Small intestine (tissue), 7 donors: ENCODE measurements around the gene PFKFB3. TPM values are rescaled to one million over a fixed set of nuclear protein-coding genes. Genes with fewer than 3 reads are reported as not detected.
A peak's percentile ranks its signal among the peaks of the same experiment; 100 is the strongest.

Source experiments
- DNase-seq, 2 donors: peaks; one replicate each; pipeline versions ENCODE4 v3.0.0 to v3.0.0-alpha.2; 2013
- FAIRE-seq: peaks from 2 replicates; lab custom pipeline; 2012; peaks lifted over from hg19 to GRCh38; lab: Jason Lieb, UNC
- H3K27ac ChIP-seq, 3 donors: one replicate each; pipeline ENCODE4 v1.5.1; 2013; ENCODE audit warnings: low read length in 2 of 3, mild to moderate bottlenecking in 2 of 3, control low read depth in 1 of 3, inconsistent platforms in 1 of 3, low read depth in 1 of 3, moderate library complexity in 1 of 3
- H3K27me3 ChIP-seq, 3 donors: one replicate each; pipeline ENCODE4 v1.6.1; 2013; ENCODE audit warnings: low read length in 3 of 3, inconsistent platforms in 1 of 3; ENCODE audit not compliant: control insufficient read depth in 3 of 3, insufficient read depth in 3 of 3
- H3K36me3 ChIP-seq, 3 donors: one replicate each; pipeline ENCODE4 v1.6.1; 2013; ENCODE audit warnings: low read length in 3 of 3, inconsistent platforms in 1 of 3, low read depth in 1 of 3, mild to moderate bottlenecking in 1 of 3, moderate library complexity in 1 of 3; ENCODE audit not compliant: control insufficient read depth in 3 of 3, insufficient read depth in 2 of 3
- H3K4me1 ChIP-seq, 3 donors: one replicate each; pipeline ENCODE4 v1.6.1; 2013; ENCODE audit warnings: low read length in 2 of 3, inconsistent platforms in 1 of 3, low read depth in 1 of 3, mild to moderate bottlenecking in 1 of 3, moderate library complexity in 1 of 3; ENCODE audit not compliant: control insufficient read depth in 3 of 3, insufficient read depth in 2 of 3
- H3K4me3 ChIP-seq, 3 donors: one replicate each; pipeline ENCODE4 v1.5.1; 2013; ENCODE audit warnings: low read length in 3 of 3, control low read depth in 1 of 3, inconsistent platforms in 1 of 3, low read depth in 1 of 3, mild to moderate bottlenecking in 1 of 3, moderate library complexity in 1 of 3
- H3K9me3 ChIP-seq, 2 donors: one replicate each; pipeline ENCODE4 v1.6.1; 2013; ENCODE audit warnings: low read depth in 1 of 2, low read length in 1 of 2; ENCODE audit not compliant: control insufficient read depth in 2 of 2, insufficient read depth in 1 of 2
- WGBS, 3 donors: extraction: QIAGEN DNeasy Blood & Tissue Kit; methylation state at CpG; one replicate each; pipeline ENCODE4 v1.1.7; 2013; 5-methylcytosine and 5-hydroxymethylcytosine counted together
- polyA plus RNA-seq, 4 donors: library from polyadenylated mRNA; stranded (reverse) in 3 of 4; unstranded in 1 of 4; fragments of 200-250 nt in 3 of 4; fragments of 120-200 nt in 1 of 4; gene quantifications; one replicate each; pipeline versions ENCODE4 v1.2.1 to v1.2.3, GENCODE V29; 2013
- donor health status: healthy with polysubstance abuse.
- donor health status: control.
- donor health status: control.
- donor health status: Bipolar disorder and iron deficiency.
- donor health status: healthy.

The PFKFB3 gene
- polyA plus RNA-seq, 4 donors = 5.5 to 28.4 (median 13.5) TPM

DNA sequence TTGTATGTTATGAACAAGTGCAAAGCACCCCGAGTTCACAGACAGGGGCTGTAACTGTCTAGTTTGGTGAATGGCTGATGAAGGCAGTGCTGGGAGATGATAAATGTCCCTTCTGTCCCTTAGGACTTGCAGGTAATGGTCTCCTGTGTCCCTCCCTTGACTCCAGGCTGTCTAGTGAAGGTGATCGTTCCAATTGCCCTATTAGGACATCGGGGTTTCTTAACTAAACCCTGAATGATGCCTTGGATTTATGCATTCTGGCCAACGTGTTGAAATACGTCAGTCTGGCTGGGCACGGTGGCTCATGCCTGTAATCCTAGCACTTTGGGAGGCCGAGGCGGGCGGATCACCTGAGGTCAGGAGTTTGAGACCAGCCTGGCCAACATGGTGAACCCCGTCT lies 69.4 kb downstream of the PFKFB3 start:
- no peak overlapping the region for H3K4me3 ChIP-seq
- H3K27me3 ChIP-seq = no peaks in the 10 kb centered on the region
- peak overlapping the region in 1 of 3 donors; percentile 77 for H3K27ac ChIP-seq
- no peaks in the 10 kb centered on the region for H3K36me3 ChIP-seq
- FAIRE-seq (no peak), DNase-seq (no peak)
- 90 to 95% (median 94%) methylated on average over 10 of the region's 10 CpGs for WGBS, 3 donors
- peaks cover 0 to 8% (median 6%) of the 10 kb centered on the region in 3 donors for H3K4me1 ChIP-seq
- no peaks in the 10 kb centered on the region for H3K9me3 ChIP-seq

DNA sequence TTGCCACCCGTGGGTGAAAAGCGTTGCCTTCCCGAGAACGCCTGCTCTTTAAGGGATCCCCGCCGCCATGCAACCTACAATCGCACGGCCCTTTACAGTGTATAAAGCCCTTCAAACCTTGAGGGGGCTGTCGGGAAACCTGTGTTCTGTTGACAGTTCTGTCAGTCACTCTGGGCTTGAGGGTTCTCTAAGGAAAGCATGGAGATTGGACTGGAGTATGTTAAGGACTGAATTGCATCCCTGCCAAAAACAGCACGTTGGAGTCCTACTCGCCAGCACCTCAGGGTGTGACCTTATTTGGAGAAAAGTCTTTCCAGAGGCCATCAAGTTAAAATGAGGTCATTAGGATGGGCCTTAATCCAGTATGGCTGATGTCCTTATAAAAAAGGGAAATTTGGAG lies 70.6 kb downstream of the PFKFB3 start:
- DNase-seq (no peak), FAIRE-seq (no peak)
- peaks cover 0 to 8% (median 6%) of the 10 kb centered on the region in 3 donors for H3K4me1 ChIP-seq
- 87 to 96% (median 94%) methylated on average over 11 of the region's 11 CpGs for WGBS, 3 donors
- peaks cover 0 to 4% of the 10 kb centered on the region in 2 donors for H3K9me3 ChIP-seq
- H3K27me3 ChIP-seq = no peaks in the 10 kb centered on the region
- H3K36me3 ChIP-seq = no peaks in the 10 kb centered on the region
- no peak overlapping the region for H3K4me3 ChIP-seq
- H3K27ac ChIP-seq = peak overlapping the region in 1 of 3 donors; percentile 11

GRCh38 chr10:6274040-6274439 lies 71.3 kb downstream of the PFKFB3 start:
- Histone ChIP-seq H3K27ac (peak overlapping the region in 1 of 3 donors; percentile 11), H3K4me3 (no peak overlapping the region), H3K36me3 (no peaks in the 10 kb centered on the region), H3K27me3 (no peaks in the 10 kb centered on the region), H3K4me1 (peaks cover 0 to 13% (median 6%) of the 10 kb centered on the region in 3 donors), H3K9me3 (peaks cover 0 to 4% of the 10 kb centered on the region in 2 donors)
- FAIRE-seq (no peak), DNase-seq (no peak)
- WGBS, 3 donors = 83 to 94% (median 91%) methylated on average over 4 of the region's 4 CpGs

- Histone ChIP-seq H3K27me3 (no peaks in the 10 kb centered on the region), H3K4me3 (no peak overlapping the region), H3K27ac (peak overlapping the region in 1 of 3 donors; percentile 78), H3K9me3 (peaks cover 0 to 4% of the 10 kb centered on the region in 2 donors), H3K36me3 (no peaks in the 10 kb centered on the region), H3K4me1 (peaks cover 0 to 16% (median 6%) of the 10 kb centered on the region in 3 donors)
- no peak for FAIRE-seq
- 91 to 93% (median 91%) methylated on average over 7 of the region's 7 CpGs for WGBS, 3 donors
- DNase-seq = no peak
Measured at GRCh38 chr10:6274484-6274883, 71.8 kb downstream of the PFKFB3 start.

DNA sequence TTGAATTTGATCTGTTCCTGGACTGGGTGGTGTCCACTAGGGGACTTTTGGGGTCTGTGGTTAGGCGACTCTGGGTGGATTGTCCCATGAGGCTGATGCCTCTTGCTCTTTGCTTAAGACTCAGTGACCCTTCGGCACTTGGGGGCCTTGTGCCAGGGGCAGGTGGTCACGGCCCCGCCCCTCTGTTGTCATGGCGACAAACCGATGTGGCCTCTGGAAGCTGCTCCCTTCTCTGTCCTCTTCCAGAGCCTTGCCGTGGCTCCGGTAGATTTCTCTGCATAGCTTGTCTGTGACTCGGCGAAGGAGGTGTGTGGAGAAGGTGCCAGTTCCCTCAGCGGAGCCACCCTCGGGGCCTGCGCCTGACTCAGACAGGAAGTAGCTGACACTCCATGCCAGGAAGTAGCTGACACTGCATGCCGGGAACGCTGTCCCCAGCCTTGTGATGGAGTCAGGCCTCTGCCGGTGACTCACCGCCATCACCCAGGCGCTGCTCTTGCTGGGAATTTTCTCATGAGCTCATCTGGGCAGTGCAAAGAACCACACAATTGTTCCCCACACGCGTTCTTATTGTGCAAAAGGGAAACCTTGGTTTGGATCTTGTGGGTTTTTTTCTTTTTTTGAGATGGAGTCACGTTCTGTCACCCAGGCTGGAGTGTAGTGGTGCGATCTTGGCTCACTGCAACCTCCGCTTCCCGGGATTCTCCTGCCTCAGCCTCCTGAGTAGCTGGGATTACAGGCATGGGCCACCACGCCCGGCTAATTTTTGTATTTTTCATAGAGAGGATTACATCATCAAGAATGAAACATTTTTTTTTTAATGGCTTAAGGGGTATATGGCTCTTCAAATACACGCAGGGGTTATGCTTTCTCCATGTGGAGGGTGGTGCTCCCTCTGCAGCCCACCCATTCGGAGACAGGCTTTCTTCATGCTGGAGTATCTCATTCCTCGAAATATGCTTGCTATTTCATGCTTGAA lies 72.6 kb downstream of the PFKFB3 start:
- Histone ChIP-seq H3K9me3 (peaks cover 0 to 4% of the 10 kb centered on the region in 2 donors), H3K4me1 (peaks cover 0 to 24% (median 6%) of the 10 kb centered on the region in 3 donors), H3K27me3 (no peaks in the 10 kb centered on the region), H3K36me3 (no peaks in the 10 kb centered on the region), H3K4me3 (peak overlapping the region in 1 of 3 donors; percentile 21), H3K27ac (peak overlapping the region in 2 of 3 donors; percentile 44 to 78)
- FAIRE-seq = no peak
- DNase-seq = peak; percentile 65 to 66
- 55 to 78% (median 67%) methylated on average over 29 of the region's 29 CpGs for WGBS, 3 donors

GRCh38 chr10:6276356-6276755 lies 73.6 kb downstream of the PFKFB3 start:
- 48 to 75% (median 72%) methylated on average over 2 of the region's 2 CpGs for WGBS, 3 donors

DNA sequence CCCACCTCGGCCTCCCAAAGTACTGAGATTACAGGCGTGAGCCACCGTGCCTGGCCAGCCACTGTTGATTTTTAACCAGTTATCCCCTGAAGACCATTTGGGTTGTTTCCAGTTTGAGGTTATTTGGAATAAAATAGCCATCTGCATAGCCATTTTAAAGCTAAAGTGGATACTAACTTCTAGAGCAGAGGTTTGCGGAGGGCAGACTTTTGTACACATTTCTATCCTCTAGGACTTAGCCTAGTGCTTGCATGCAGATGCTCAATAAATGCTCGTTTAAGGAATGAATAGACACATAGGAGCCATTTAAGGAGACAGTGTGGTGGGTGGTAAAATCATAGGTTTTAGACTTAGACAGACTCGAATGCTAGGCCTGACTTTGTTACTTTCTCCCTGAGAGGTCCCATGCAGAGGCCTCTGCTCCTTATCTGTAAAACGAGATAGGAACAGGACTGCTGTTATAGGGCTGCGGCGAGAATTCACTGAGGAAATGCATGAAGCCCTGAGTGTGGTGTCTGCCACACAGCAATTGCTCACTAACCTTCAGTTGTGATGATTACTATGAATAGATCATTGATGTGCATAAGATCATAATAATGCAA lies 75.9 kb downstream of the PFKFB3 start:
- DNase-seq (no peak), FAIRE-seq (no peak)
- Histone ChIP-seq H3K27ac (peak overlapping the region in 1 of 3 donors; percentile 40), H3K27me3 (no peaks in the 10 kb centered on the region), H3K4me3 (no peak overlapping the region), H3K4me1 (peaks cover 0 to 27% (median 6%) of the 10 kb centered on the region in 3 donors), H3K36me3 (no peaks in the 10 kb centered on the region), H3K9me3 (peaks cover 0 to 4% of the 10 kb centered on the region in 2 donors)
- WGBS, 3 donors = 65 to 79% (median 77%) methylated on average over 9 of the region's 9 CpGs

More at GRCh38 chr10:6276356-6276755, 73.6 kb downstream of the PFKFB3 start:
- H3K4me1 ChIP-seq = peaks cover 0 to 27% (median 6%) of the 10 kb centered on the region in 3 donors
- DNase-seq = no peak
- peaks cover 0 to 4% of the 10 kb centered on the region in 2 donors for H3K9me3 ChIP-seq
- H3K27me3 ChIP-seq = no peaks in the 10 kb centered on the region
- no peak for FAIRE-seq
- H3K27ac ChIP-seq = no peak overlapping the region
- no peaks in the 10 kb centered on the region for H3K36me3 ChIP-seq
- no peak overlapping the region for H3K4me3 ChIP-seq

DNA sequence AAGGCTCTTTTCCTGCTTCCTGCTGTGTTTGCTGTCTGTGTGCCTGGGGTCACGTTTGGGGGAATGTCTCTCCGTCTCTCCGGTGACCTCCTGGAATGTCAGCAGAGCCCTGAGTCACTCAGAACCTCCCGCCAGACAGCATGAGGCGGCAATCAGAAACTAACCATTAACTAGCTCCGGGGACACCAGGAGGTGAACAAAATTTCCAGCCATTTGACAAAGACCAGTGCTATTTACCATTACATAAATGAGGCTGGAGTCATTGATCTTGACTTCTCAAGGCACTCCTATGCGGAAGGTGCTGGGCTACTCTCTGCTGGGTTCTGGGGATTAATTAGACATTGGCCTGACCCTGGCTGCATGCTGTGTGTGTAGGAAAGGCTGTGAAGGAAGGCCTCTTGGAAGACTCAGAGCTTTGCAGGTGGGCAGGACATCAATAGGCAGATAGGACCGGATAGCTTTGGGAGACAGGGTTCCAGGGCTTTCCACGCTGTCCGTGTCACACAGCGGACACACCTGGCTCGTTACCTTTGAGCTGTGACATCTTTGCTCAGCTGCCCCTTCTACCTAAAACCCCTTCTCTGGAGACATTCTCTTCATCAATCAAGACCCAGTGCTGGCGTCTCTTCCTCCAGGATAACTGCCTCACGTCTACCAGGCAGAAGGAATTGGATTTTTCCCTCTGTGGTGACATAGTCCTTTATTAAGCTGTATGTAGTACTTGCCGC lies 77.0 kb downstream of the PFKFB3 start:
- Histone ChIP-seq H3K9me3 (peaks cover 0 to 4% of the 10 kb centered on the region in 2 donors), H3K4me3 (no peak overlapping the region), H3K36me3 (no peaks in the 10 kb centered on the region), H3K27me3 (no peaks in the 10 kb centered on the region), H3K4me1 (peaks cover 0 to 27% (median 4%) of the 10 kb centered on the region in 3 donors), H3K27ac (peak overlapping the region in 2 of 3 donors; percentile 40 to 51)
- no peak for FAIRE-seq
- WGBS, 3 donors = 57 to 67% (median 67%) methylated on average over 15 of the region's 15 CpGs
- peak; percentile 76 to 84 for DNase-seq
